ENCODE results near the gene OVCH1.
A peak's percentile ranks its signal among the peaks of the same experiment; 100 is the strongest.

GRCh38 chr12:29519585-29520182, 22.2 kb upstream of the OVCH1 start:
- TF ChIP-seq POLR2A (IDR thresholded peaks at IDR 0.05) = no peak
- TF ChIP-seq, protein P1, sequence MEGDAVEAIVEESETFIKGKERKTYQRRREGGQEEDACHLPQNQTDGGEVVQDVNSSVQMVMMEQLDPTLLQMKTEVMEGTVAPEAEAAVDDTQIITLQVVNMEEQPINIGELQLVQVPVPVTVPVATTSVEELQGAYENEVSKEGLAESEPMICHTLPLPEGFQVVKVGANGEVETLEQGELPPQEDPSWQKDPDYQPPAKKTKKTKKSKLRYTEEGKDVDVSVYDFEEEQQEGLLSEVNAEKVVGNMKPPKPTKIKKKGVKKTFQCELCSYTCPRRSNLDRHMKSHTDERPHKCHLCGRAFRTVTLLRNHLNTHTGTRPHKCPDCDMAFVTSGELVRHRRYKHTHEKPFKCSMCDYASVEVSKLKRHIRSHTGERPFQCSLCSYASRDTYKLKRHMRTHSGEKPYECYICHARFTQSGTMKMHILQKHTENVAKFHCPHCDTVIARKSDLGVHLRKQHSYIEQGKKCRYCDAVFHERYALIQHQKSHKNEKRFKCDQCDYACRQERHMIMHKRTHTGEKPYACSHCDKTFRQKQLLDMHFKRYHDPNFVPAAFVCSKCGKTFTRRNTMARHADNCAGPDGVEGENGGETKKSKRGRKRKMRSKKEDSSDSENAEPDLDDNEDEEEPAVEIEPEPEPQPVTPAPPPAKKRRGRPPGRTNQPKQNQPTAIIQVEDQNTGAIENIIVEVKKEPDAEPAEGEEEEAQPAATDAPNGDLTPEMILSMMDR (IDR thresholded peaks at IDR 0.05) = peak; percentile 43 to 65 (median 57)

All from adrenal gland (tissue), 5 donors.